SIG-M5 treated with dmso at 0.1 percent for 504 hours (cell line): Measurements from ENCODE around the gene NSMCE1.

Experiments used
- DNase-seq: peaks from one replicate; lab custom pipeline; 2025; ENCODE audit not compliant: unreplicated experiment; lab: John Stamatoyannopoulos, UW

The NSMCE1 gene

DNA sequence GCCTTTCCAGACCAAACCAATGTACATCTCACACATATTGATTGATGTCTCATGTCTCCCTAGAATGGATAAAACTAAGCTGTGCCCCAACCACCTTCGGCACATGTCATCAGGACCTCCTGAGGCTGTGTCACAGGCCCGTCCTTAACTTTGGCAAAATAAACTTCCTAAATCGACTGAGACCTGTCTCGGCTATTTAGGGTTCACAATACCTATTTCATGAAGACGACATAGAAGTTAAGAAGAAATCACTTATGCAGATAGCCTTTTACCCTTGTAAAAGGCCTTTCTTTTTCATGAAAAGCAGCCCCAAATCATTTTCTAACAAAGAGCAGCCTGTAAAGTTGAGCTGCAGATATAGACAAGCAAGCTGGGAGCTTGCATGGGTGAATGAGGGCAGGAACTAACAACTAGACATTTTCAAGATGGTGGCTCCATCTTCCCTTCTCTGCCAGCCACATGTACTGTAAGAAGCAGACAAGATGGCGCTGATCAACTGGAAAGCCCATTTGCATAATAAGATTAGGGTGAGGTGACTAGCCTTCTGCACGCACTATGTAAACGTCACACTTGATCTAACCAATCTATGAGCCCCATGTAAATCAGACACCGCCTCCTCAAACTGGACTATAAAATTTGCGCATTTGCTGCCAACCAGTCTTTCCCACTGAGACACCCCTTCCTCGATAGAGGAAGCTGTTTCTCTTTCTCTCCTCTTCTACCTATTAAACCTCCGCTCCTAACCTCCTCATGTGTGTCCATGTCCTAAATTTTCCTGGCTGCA is 69.9 kb downstream of the NSMCE1 start:
- DNase-seq: no peak

DNA sequence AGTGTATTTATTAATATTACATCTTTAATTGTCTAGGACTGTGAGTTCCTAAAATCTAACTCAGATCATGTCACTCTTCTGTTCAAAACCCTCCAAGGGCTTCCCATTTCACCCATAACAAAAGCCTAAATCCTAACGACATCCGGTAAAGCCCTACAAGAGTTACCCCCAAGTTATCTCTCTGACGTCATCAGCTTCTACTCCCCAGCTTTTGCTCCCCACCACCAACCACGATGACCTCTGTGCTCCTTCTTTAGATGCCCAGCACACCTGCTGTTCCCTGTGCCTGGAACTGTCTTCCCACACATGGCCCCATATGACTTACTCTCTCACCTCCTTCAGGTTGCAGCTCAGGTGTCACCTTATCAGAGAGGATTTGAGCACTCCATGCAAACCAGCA is 71.6 kb downstream of the NSMCE1 start:
- DNase-seq: no peak

DNA sequence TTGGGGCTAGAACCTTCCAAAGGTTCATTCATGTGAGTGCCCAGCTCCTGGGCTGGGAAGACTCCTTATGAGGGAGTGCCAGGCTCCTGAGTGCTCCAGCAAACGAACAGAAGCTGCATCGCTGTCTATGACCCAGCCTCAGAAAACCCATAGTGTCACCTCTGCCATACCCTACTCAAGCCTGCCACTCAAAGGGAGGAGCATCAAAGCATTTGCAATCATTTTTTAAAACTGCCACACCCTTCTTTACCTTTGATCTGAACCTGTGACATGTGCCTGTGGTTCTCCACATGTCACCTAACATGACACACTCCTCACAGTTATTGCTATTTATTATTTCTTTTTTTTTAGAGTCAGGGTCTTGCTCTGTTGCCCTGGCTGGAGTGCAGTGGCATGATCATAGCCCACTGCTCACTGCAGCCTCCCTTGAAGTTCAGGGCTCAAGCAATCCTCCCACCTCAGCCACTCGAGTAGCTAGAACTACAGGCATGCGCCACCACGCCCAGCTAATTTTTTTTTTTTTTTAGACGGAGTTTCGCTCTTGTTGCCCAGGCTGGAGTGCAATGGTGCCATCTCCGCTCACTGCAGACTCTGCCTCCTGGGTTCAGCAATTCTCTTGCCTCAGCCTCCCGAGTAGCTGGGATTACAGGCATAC is 72.5 kb downstream of the NSMCE1 start:
- no peak for DNase-seq

DNA sequence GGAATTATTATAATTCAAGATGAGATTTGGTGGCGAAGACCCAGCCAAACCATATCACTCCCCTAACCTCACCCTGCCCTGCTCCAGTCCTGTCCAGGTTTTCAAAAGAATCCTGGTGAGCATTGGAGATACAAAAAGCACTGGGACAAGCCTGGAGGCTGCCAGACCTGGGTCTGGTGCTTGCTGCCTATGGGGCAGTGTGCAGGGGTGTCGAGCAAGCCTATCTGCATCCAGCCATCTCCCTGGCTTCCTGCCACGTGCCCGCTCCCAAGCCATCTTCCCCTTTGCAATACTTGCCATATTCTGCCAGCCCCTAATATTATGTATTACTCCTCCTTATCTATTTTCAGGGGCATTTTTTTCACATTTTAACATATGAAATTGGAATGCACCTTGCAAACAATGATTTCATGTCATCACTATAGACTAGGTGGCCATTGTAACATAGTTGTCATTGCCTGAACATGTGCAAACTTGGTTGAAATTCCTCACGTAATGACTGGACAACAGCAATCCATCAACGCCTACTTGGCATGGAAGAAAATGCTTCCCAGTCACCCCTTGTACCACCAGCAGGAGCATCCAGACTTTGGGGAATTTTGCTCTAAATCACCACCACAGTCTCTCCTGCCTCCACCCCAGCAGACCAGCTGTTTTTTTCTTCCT is 73.4 kb downstream of the NSMCE1 start:
- DNase-seq: no peak

DNA sequence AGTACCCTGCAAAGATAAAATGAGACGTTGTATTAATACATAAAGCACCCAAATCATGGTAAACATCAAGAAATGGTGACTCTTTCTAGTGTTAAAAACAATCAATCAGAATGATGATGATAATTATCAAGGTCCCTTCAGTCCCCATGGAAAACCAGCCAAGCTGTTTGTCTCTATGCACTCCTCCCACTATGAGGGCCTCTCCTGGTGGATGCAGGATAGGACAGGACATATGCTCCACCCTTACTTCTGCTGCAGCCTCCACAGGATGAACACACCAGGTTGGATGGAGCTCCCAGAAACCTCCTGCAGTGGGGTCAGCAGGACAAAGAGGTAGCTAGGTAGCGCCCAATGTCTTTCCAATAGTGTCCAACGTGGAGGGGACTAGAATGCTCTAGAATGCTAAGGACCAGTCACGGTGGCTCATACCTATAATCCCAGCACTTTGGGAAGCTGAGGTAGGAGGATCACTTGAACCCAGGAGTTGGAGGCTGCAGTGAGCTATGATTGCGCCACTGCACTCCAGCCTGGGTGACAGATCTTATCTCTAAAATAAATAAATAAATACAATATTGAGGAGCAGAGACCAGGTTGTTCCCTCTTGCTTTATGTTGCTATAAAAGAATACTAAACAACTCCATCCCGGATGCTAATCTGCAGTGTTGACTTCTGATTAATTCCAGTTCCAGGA is 75.1 kb downstream of the NSMCE1 start:
- DNase-seq: no peak

DNA sequence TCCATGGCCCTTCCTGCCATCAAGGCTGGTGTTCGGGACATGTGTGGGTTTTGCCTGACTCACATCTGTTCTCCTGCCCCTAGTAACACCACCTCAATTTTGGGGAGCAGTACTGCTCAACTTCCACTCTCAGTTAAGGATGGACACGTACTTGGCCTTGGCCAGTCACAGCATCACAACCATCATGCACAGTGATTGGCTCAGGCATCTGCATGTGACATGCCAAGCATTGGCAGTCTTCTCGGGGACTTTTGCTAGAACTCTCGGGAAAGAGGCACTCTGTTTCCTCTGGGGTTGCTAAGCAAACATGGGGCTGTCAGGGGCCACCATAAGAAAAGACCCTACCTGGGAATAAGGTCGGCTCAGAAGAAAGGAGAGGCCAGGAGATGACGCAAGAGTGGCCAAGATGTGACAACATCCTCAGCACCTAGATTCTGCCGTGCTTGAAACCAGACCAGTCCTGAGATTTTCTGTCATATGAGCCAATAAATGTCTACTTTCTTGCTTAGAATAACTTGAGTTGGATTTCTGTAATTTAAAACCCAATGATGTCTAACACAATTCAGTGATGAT is 77.1 kb downstream of the NSMCE1 start:
- DNase-seq: no peak

DNA sequence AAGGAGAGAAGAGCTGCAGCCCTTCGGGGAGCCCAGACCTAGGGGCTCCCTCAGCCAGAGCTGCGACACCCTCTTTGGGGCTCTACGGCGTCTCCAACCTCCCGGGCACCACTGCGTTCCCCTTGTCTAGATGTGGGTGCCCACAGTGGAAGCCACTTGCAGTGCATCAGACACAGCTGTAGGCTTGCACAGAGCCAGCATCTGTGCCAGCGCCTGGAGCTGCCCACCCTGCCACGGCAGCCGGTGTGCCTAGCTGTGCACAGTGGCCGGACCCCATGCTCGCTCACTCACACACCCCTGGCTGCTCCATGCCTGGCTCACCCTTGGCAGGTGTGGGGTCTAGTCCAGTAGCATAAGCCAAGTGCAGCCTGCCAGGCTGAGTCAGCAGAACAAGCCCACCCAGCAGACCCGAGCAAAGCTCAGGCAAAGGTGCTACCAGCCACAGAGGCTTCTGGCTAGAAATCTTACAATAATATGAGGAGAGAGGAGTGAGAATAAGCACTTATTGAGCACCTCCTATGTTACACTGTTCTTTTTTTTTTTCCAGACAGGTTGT is 78.2 kb downstream of the NSMCE1 start:
- no peak for DNase-seq

DNA sequence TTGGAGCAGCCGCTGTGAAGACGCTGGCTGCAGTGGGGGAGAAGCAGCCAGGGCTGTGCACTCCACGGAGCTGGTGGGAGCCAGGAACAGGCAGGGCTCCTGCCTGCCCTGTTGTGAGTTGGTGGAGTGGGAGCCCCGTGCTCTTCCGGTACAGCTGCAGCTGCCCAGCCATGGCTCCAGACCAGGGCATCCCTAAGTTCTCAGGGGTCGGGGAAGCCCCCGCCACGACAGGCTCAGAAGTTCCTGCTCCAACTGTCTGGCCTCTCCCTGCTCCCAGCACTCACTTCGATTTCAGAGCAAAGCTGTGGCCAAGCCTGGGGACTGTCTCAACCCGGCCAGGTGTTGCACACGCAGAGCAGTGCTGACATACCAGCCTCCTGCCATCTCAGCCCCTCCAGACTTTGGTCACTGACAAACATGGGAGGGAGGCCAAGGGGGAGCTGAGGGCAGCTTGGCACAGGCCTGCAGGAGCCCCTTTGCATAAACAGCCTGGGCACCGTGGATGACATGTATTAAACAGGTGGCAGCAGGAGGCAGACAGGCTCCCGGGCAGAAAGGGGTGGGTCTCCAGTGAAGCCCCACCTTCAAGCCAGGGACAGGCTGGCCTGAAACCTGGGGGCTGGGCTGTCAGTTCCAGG is 79.1 kb downstream of the NSMCE1 start:
- no peak for DNase-seq

DNA sequence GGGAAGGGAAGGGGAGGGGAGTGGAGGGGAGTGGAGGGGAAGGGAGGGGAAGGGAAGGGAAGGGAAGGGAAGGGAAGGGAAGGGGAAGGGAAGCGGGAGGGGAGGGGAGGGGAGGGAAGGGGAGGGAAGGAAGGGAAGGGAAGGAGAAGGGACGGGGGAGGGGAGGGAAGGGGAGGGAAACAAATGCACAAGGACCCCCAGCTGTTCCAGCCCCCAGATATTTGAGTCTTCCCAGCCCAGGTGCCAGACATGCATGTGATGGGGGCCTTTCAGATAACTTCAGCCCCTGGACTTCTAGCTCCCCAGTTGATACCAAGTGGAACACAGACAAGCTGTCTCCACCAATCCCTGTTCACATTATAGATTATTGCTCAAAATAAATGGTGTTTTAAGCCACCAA is 79.9 kb downstream of the NSMCE1 start:
- DNase-seq: no peak

DNA sequence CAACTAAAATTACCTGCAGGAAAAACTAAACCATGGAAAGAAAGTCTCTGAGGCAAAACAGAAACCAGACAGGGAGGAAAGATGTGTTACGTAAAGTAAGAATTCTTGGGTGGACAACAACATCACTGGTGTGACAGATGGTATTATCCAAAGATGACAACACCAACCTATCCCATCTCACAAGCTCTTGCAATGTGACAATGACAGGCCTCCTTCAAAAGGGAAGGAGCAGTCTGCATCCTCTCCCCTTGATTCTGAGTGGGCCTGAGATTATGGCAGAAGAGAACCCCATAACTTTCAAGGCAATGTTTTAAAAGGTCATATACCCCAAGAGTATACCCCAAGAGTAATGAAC is 82.8 kb downstream of the NSMCE1 start:
- no peak for DNase-seq

DNA sequence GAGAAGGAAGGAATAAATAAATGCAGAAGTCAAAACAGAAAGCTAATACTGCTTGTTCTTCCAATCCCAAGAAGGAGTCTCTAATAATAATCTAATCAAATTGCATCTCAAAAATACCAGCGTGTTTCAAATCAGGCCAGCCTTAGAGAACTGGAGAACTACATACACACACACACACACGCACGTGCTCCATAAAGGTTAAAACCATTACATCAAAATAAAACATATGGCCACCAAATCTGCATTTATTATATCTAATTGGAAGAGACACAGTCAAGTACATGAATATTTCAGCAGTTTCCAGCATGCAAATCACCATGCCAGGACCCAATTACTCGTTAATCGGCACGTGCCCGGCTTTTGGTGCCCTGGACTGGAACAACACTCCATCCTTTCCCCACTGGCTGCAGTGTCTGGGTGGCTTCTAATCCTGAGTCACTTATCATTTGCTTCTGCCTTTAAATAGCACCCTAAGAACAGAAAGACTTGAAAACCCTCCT is 85.6 kb downstream of the NSMCE1 start:
- DNase-seq: no peak

DNA sequence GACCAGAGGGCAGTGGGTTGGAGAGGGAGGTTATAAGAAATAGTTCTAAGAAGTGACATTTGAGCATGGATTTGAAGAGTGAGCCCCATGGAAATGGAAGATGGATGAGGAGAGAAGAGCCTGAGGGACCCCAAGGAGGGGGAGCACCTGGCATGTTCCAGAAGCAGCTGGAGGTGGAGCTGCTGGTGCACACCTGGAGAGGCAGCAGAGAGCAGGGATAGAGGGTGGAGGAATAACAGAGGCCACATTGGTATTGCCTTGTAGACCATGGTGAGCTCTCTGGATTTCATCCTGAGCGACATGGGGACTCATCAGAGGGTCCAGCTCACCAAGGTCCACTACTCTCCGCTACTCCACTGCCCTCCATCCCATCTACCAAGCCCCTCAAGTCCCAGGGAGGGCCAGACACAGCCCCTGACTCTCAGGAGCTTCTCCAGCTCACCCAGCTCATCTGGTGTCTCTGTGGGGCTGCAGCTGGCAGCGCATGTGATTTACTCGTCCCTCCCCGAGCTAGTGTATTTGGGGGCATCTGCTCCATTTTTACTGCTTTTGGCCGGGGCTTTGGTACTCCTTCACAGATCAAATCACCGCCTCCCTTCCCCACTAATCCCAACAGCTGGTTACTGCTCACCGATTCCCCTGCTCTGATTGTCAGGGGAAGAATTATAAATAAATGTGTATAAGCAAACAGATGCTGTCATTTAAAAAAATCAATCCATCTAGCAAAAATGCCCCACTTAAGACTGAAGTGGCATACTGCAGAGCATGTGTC is 87.4 kb downstream of the NSMCE1 start:
- DNase-seq: no peak

DNA sequence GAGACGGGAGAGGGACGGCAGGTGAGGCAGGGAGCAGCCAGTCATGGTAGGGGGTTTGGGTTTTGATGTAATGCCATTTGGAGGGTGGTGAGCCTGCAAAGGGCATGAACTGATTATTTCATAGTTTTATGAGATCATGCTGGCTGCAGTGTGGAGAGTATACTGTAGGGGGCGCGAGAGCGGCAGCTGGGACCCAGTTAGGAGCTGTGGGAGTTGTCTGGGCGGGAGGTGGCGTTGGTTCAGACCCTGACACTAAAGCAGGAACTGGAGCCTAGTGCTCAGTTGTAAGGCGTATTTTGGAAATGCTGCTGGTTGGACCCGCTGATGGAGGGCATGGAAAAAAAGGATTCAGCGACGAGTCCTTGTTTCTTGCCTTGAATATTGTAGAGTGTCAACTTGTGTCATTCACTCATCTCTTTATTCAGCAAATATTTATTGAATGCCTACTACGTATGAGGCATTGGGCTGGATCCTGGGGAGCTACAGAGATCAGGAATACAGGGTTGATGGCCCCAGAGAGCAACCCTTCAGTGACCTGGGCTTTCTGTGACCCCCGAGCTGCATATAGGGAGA is 89.0 kb downstream of the NSMCE1 start:
- DNase-seq: peak; percentile 82

DNA sequence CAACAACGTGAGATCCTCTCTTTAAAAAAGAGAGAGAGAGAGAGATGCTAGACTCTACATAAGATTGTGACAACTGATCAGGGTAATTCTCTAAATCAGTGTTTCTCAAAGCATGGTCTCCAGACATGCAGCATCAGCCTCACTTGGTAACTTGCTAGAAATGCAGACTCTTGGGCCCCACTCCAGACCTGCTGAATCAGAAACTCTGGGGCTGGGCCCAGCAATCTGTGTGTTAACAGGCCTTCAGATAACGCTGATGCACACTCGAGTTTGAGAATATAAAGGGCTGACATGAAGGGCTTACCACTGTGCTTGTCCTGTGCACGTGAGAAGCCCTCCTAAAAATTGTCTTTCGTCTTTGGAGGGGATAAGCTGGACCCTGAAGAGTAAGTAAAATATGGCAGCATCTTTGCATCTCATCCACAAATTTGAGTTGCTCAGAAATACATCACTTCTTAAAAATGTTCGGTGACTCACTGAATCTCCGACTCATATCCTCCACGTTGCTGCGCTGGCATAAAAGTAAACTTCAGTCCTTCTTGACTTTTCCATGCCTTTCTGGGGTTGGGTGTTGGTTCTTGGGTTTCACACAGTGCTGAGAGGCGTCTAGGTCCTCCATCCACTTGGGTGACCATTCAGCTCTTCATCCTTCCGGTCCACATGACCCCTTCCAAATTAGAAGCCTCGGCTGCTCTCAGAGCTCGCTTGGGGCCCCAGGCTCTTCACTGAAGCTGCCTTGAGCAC is 91.4 kb downstream of the NSMCE1 start:
- DNase-seq: no peak

DNA sequence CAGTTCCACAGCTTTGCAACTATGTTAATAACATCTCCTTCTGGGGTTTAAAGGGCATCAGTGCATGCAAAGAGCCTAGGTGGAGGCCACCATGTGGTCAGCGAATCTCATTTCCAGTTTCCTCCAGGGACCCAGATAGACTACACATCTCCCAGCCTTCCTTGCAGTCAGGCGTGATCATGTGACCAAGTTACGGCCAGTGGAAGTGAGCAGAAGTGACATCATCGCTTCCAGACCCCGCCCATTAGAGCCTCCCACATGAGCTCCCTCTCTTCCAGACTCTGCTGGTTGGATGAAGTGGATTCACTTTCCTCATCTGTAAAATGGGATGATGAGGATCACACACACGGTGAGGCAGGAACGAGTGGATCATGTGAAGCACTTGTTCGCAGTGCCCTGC is 92.7 kb downstream of the NSMCE1 start:
- no peak for DNase-seq
